GM23248 (cell line): ENCODE measurements around the gene DNAH11. TPM values are rescaled to one million over a fixed set of nuclear protein-coding genes. Genes with fewer than 3 reads are reported as not detected.

ENCODE experiments used
- DNase-seq: peaks from one replicate; pipeline ENCODE4 v3.0.0-alpha.2; 2015
- H2AFZ ChIP-seq: fragments of 200-600 bp; sonication (generic); 2 replicates; pipeline ENCODE4 v1.6.1; 2016; ENCODE audit warnings: antibody characterized with exemption
- H3F3A ChIP-seq: fragments of 200-600 bp; sonication (generic); 2 replicates; pipeline ENCODE4 v1.6.1; 2016; ENCODE audit warnings: mild to moderate bottlenecking, antibody characterized with exemption, mixed run types; ENCODE audit not compliant: insufficient read depth
- H3K27ac ChIP-seq: fragments of 200-600 bp; sonication (generic); 2 replicates; pipeline ENCODE4 v1.5.1; 2016; ENCODE audit warnings: mild to moderate bottlenecking
- H3K27me3 ChIP-seq: fragments of 200-600 bp; sonication (generic); replicated peaks from 2 replicates; pipeline ENCODE4 v1.6.1; 2016; ENCODE audit warnings: mild to moderate bottlenecking; ENCODE audit not compliant: insufficient read depth
- H3K36me3 ChIP-seq: fragments of 200-600 bp; sonication (generic); 2 replicates; pipeline ENCODE4 v1.6.1; 2016; ENCODE audit warnings: low read depth, mild to moderate bottlenecking
- H3K4me1 ChIP-seq: fragments of 200-600 bp; sonication (generic); 2 replicates; pipeline ENCODE4 v1.6.1; 2016; ENCODE audit warnings: mild to moderate bottlenecking; ENCODE audit not compliant: insufficient read depth
- H3K4me2 ChIP-seq: fragments of 200-600 bp; sonication (generic); one replicate; pipeline ENCODE4 v1.6.1; 2016; ENCODE audit warnings: mild to moderate bottlenecking; ENCODE audit not compliant: unreplicated experiment
- H3K4me3 ChIP-seq: fragments of 200-600 bp; sonication (generic); 2 replicates; pipeline ENCODE4 v1.5.1; 2016; ENCODE audit warnings: mild to moderate bottlenecking
- H3K79me2 ChIP-seq: fragments of 200-600 bp; sonication (generic); 2 replicates; pipeline ENCODE4 v1.6.1; 2016; ENCODE audit warnings: mild to moderate bottlenecking; ENCODE audit not compliant: insufficient read depth
- H3K9ac ChIP-seq: fragments of 200-600 bp; sonication (generic); 2 replicates; pipeline ENCODE4 v1.6.1; 2016; ENCODE audit warnings: mild to moderate bottlenecking
- H3K9me2 ChIP-seq: fragments of 200-600 bp; sonication (generic); 2 replicates; pipeline ENCODE4 v1.6.1; 2016; ENCODE audit warnings: mixed run types, mild to moderate bottlenecking, moderate library complexity; ENCODE audit not compliant: insufficient read depth
- H3K9me3 ChIP-seq: fragments of 200-600 bp; sonication (generic); one replicate; pipeline ENCODE4 v1.6.1; 2017; ENCODE audit warnings: low read depth
- H4K20me1 ChIP-seq: fragments of 200-600 bp; sonication (generic); 2 replicates; pipeline ENCODE4 v1.6.0; 2016; ENCODE audit not compliant: insufficient read depth
- EZH2 ChIP-seq: fragments of 200-600 bp; sonication (generic); IDR thresholded peaks from 2 replicates; pipeline ENCODE4 v1.6.1; 2018; ENCODE audit warnings: antibody characterized with exemption, mild to moderate bottlenecking; ENCODE audit not compliant: insufficient read depth, poor library complexity, severe bottlenecking
- EZH2phosphoT487 ChIP-seq: fragments of 200-600 bp; sonication (generic); IDR thresholded peaks from 2 replicates; pipeline ENCODE4 v1.6.1; 2018; ENCODE audit warnings: antibody characterized with exemption, moderate library complexity, mild to moderate bottlenecking, low read depth; ENCODE audit not compliant: insufficient read depth
- WGBS, 2 experiments: methylation state at CpG; one replicate each; pipeline ENCODE4 v1.1.6; 2015 to 2017; ENCODE audit warnings: low lambda C conversion rate in 2 of 2, low coverage in 1 of 2; ENCODE audit errors: missing lambda C conversion rate in 2 of 2; 5-methylcytosine and 5-hydroxymethylcytosine counted together
- in situ Hi-C: fragments of 300-500 bp; cut with MboI; formaldehyde crosslinking; loops from 2 replicates; pipeline ENCODE4 v1.15.0; 2020
- polyA plus RNA-seq: library from polyadenylated mRNA; unstranded; fragments of >200 nt; fragmentation: Nextera tagmentation; extraction: Ambion mirVana; gene quantifications from 2 replicates; pipeline ENCODE4 v1.2.1, GENCODE V29; 2016
- total RNA-seq: library from RNA; depleted of rRNA; stranded (reverse); fragments of >200 nt; shearing (Covaris generic); gene quantifications from 2 replicates; pipeline ENCODE4 v1.2.3, GENCODE V29; 2014

The DNAH11 gene
- total and polyA plus RNA-seq, 2 experiments from 2014 or later: 0.91 to 3.1 TPM

GRCh38 chr7:21702303-21702702, 159.5 kb downstream of the DNAH11 start:
- H3K36me3 ChIP-seq: no peaks in the 10 kb centered on the region
- no peak overlapping the region for H3K9ac ChIP-seq
- TF ChIP-seq EZH2phosphoT487 (no peak), EZH2 (no peak)
- 26 to 29% methylated on average over 3 of the region's 3 CpGs for WGBS, 2 experiments
- no peaks in the 10 kb centered on the region for H3F3A ChIP-seq
- no peaks in the 10 kb centered on the region for H3K9me2 ChIP-seq
- in situ Hi-C loops: no loop called here
- no peak overlapping the region for H3K4me3 ChIP-seq
- no peak overlapping the region for H3K27ac ChIP-seq
- H3K79me2 ChIP-seq: no peaks in the 10 kb centered on the region
- DNase-seq: no peak
- no peak overlapping the region for H3K4me2 ChIP-seq
- no peaks in the 10 kb centered on the region for H3K27me3 ChIP-seq
- no peaks in the 10 kb centered on the region for H3K9me3 ChIP-seq
- H3K4me1 ChIP-seq: no peaks in the 10 kb centered on the region
- H4K20me1 ChIP-seq: no peaks in the 10 kb centered on the region
- H2AFZ ChIP-seq: no peak overlapping the region

- Histone ChIP-seq H3K9me2 (no peaks in the 10 kb centered on the region), H3K36me3 (no peaks in the 10 kb centered on the region), H2AFZ (no peak overlapping the region), H4K20me1 (no peaks in the 10 kb centered on the region), H3K79me2 (no peaks in the 10 kb centered on the region), H3K4me3 (no peak overlapping the region), H3K9ac (no peak overlapping the region), H3F3A (no peaks in the 10 kb centered on the region), H3K4me1 (no peaks in the 10 kb centered on the region), H3K27ac (no peak overlapping the region), H3K9me3 (no peaks in the 10 kb centered on the region), H3K4me2 (no peak overlapping the region), H3K27me3 (no peaks in the 10 kb centered on the region; the same call in 1 of the 2 replicates)
- TF ChIP-seq EZH2 (no peak), EZH2phosphoT487 (no peak)
- WGBS, 2 experiments: 3 to 6% methylated on average over 4 of the region's 4 CpGs
- no peak for DNase-seq
- in situ Hi-C loops: no loop called here
Observed at GRCh38 chr7:21704359-21704758, 161.5 kb downstream of the DNAH11 start.

GRCh38 chr7:21706131-21706530, 163.3 kb downstream of the DNAH11 start:
- TF ChIP-seq EZH2phosphoT487 (no peak), EZH2 (no peak)
- no peaks in the 10 kb centered on the region; the same call in 1 of the 2 replicates for H3K27me3 ChIP-seq
- H3K27ac ChIP-seq: no peak overlapping the region
- no peaks in the 10 kb centered on the region for H3K9me2 ChIP-seq
- 39 to 43% methylated on average over 3 of the region's 3 CpGs for WGBS, 2 experiments
- in situ Hi-C loops: no loop called here
- H3K4me2 ChIP-seq: no peak overlapping the region
- H2AFZ ChIP-seq: no peak overlapping the region
- H3K4me3 ChIP-seq: no peak overlapping the region
- H3F3A ChIP-seq: no peaks in the 10 kb centered on the region
- H3K9me3 ChIP-seq: no peaks in the 10 kb centered on the region
- no peaks in the 10 kb centered on the region for H3K4me1 ChIP-seq
- DNase-seq: no peak
- no peaks in the 10 kb centered on the region for H3K79me2 ChIP-seq
- H3K9ac ChIP-seq: no peak overlapping the region
- H3K36me3 ChIP-seq: no peaks in the 10 kb centered on the region
- no peaks in the 10 kb centered on the region for H4K20me1 ChIP-seq

DNA sequence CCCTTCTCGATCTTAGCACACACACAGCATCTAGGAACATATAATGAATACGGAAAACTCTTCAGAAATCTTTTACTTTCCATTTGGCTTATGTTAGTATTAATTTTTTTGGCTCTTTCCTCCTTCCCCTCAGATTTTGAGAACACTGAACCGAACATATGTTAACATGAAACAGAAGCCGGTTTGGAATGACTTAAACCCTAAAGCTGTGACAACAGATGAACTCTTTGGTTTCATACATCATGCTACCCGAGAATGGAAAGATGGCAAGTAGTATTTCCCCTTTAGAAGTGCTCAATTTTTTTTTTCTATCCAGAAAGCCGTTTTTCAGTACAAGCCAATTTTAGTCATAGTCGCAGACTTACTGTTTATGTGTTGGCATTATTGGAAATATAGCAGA, 164.7 kb downstream of the DNAH11 start:
- H4K20me1 ChIP-seq: no peaks in the 10 kb centered on the region
- no peak overlapping the region for H2AFZ ChIP-seq
- H3K4me2 ChIP-seq: no peak overlapping the region
- no peak overlapping the region for H3K9ac ChIP-seq
- H3K27ac ChIP-seq: no peak overlapping the region
- TF ChIP-seq EZH2 (no peak), EZH2phosphoT487 (no peak)
- DNase-seq: no peak
- no peaks in the 10 kb centered on the region; the same call in 1 of the 2 replicates for H3K27me3 ChIP-seq
- H3K9me2 ChIP-seq: no peaks in the 10 kb centered on the region
- no peaks in the 10 kb centered on the region for H3F3A ChIP-seq
- H3K79me2 ChIP-seq: no peaks in the 10 kb centered on the region
- H3K4me1 ChIP-seq: no peaks in the 10 kb centered on the region
- H3K4me3 ChIP-seq: no peak overlapping the region
- in situ Hi-C loops: no loop called here
- H3K9me3 ChIP-seq: no peaks in the 10 kb centered on the region
- 28% methylated on average over 7 of the region's 7 CpGs for WGBS, 2 experiments
- H3K36me3 ChIP-seq: no peaks in the 10 kb centered on the region

DNA sequence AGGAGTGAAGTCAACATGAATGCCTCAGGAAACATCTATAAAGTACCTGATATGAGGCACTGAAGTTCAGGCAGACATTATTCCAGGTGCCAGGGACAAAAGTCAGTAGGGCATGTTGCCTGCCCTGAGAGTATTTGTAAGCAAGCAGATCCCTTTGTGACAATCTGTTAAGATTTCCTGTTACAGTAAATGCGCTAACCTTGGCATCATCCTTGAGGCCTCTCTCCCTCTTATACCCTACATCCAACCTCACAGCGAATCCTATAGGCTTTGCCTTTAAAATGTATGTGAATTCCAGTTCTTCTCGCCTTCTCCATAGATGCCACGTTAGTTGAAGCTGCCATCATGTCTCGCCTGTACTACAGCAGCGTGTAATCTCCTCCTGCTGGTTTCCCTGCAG, 165.3 kb downstream of the DNAH11 start:
- DNase-seq: no peak
- H3K9me3 ChIP-seq: no peaks in the 10 kb centered on the region
- no peak overlapping the region for H3K9ac ChIP-seq
- no peaks in the 10 kb centered on the region for H3K4me1 ChIP-seq
- H2AFZ ChIP-seq: no peak overlapping the region
- H3K36me3 ChIP-seq: no peaks in the 10 kb centered on the region
- TF ChIP-seq EZH2phosphoT487 (no peak), EZH2 (no peak)
- no peak overlapping the region for H3K4me2 ChIP-seq
- no peak overlapping the region for H3K4me3 ChIP-seq
- no peak overlapping the region for H3K27ac ChIP-seq
- H3K79me2 ChIP-seq: no peaks in the 10 kb centered on the region
- H4K20me1 ChIP-seq: no peaks in the 10 kb centered on the region
- in situ Hi-C loops: no loop called here
- no peaks in the 10 kb centered on the region for H3F3A ChIP-seq
- no peaks in the 10 kb centered on the region for H3K9me2 ChIP-seq
- no peaks in the 10 kb centered on the region; the same call in 1 of the 2 replicates for H3K27me3 ChIP-seq
- WGBS, 2 experiments: 16% methylated on average over 6 of the region's 6 CpGs
